ENCODE results near the gene HERC2.

The HERC2 gene

DNA sequence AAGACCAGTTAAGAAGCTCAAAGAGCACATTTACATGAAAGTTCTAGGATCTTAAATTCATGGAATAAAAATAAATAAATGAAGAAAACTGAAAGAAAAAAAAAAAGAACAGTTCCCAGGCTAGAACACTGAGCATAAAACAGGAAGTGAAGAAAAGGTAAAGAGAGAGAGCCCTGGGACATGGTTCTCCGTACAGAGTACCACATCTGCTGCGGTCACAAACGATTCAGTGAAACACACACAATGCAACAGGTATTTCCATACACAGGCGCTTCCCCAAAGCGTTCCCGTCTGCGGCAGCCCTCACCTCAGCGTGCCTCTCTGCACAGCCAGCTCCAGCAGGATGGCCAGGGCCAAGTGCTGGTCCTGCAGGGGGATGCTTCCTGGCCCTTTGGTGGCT is 49.4 kb downstream of the HERC2 start:
- Histone ChIP-seq H3K9me3 (ENCODE audit: control insufficient read depth, insufficient read depth, low read length) (no peaks in the 10 kb centered on the region), H3K36me3 (ENCODE audit: control insufficient read depth, insufficient read depth, low read length) (peaks cover 26% of the 10 kb centered on the region), H3K4me3 (ENCODE audit: low read depth, low read length) (no peak overlapping the region), H3K9ac (ENCODE audit: low read depth, low read length) (no peak overlapping the region), H3K4me1 (ENCODE audit: control insufficient read depth, insufficient read depth, low read length) (no peaks in the 10 kb centered on the region), H3K27me3 (ENCODE audit: control insufficient read depth, insufficient read depth, low read length) (no peaks in the 10 kb centered on the region)

DNA sequence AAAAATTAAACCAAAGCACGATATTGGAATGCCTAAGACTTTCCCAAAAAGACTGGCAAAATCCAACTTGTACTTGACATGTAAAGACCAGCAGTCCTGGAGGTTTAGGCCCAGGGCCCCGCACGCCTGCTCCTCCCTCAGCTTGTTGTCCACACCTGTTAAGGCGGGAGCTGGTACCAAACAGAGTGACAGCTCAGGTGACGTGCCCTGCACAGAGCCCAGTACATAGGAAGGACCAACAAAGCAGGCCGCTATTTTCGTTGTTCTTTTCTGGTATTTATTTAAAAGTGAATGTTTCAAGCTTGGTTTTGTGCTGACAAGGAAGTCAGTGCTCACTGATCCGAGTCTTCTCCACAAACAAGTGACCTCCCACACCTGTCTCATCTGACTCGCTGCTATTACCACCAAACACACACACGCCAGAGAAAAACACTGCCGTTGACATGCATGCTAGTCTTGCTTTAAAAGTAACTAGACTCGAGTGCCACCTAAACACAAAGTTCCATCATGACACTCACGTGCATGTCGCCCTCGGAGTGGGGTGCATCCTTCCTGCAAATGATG is 50.2 kb downstream of the HERC2 start:
- Histone ChIP-seq H3K27me3 (ENCODE audit: control insufficient read depth, insufficient read depth, low read length) (no peaks in the 10 kb centered on the region), H3K4me3 (ENCODE audit: low read depth, low read length) (no peak overlapping the region), H3K9me3 (ENCODE audit: control insufficient read depth, insufficient read depth, low read length) (no peaks in the 10 kb centered on the region), H3K36me3 (ENCODE audit: control insufficient read depth, insufficient read depth, low read length) (peaks cover 29% of the 10 kb centered on the region), H3K9ac (ENCODE audit: low read depth, low read length) (no peak overlapping the region), H3K4me1 (ENCODE audit: control insufficient read depth, insufficient read depth, low read length) (no peaks in the 10 kb centered on the region)

DNA sequence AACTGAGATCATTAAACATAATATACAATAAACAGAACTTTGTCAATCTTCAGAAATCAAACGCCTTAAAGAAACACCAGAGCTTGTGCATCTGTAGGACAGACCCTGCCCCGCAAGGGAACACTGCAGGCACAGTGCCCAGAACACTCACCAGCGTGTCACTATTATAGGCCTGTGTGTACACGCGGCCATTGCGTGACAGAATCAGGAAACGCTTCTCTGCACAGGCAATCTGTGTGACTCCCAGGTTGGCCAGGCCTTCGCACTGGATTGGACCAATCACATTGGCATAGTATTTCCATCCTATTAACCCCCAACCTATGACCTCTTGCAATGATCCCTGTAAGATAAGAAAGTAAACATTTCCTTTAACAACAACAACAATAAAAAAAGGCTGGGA is 52.9 kb downstream of the HERC2 start:
- Histone ChIP-seq H3K4me3 (ENCODE audit: low read depth, low read length) (no peak overlapping the region), H3K4me1 (ENCODE audit: control insufficient read depth, insufficient read depth, low read length) (no peaks in the 10 kb centered on the region), H3K27me3 (ENCODE audit: control insufficient read depth, insufficient read depth, low read length) (no peaks in the 10 kb centered on the region), H3K9ac (ENCODE audit: low read depth, low read length) (no peak overlapping the region), H3K36me3 (ENCODE audit: control insufficient read depth, insufficient read depth, low read length) (peaks cover 23% of the 10 kb centered on the region), H3K9me3 (ENCODE audit: control insufficient read depth, insufficient read depth, low read length) (no peaks in the 10 kb centered on the region)

DNA sequence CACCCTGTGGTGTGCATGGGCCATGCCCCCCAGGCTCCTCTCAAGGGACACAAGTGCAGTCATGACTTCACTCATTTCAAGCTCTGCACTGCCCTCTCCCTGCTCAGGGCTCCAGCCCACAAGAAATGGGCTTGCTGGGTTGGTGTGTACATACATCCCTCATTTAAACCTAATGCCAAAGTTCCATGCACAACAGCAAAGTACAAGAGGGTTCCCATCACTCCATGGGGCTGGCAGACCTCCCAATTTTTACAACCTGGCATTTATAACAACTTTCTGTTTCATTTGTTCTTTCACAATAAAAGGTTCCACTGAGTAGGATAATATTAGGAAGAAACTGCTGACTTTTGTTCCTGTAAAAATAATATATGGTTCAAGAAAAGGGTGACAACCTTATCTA is 54.3 kb downstream of the HERC2 start:
- no peaks in the 10 kb centered on the region for H3K4me1 ChIP-seq (ENCODE audit: control insufficient read depth, insufficient read depth, low read length)
- no peaks in the 10 kb centered on the region for H3K9me3 ChIP-seq (ENCODE audit: control insufficient read depth, insufficient read depth, low read length)
- H3K36me3 ChIP-seq (ENCODE audit: control insufficient read depth, insufficient read depth, low read length): peaks cover 23% of the 10 kb centered on the region
- H3K4me3 ChIP-seq (ENCODE audit: low read depth, low read length): no peak overlapping the region
- H3K9ac ChIP-seq (ENCODE audit: low read depth, low read length): no peak overlapping the region
- H3K27me3 ChIP-seq (ENCODE audit: control insufficient read depth, insufficient read depth, low read length): no peaks in the 10 kb centered on the region

DNA sequence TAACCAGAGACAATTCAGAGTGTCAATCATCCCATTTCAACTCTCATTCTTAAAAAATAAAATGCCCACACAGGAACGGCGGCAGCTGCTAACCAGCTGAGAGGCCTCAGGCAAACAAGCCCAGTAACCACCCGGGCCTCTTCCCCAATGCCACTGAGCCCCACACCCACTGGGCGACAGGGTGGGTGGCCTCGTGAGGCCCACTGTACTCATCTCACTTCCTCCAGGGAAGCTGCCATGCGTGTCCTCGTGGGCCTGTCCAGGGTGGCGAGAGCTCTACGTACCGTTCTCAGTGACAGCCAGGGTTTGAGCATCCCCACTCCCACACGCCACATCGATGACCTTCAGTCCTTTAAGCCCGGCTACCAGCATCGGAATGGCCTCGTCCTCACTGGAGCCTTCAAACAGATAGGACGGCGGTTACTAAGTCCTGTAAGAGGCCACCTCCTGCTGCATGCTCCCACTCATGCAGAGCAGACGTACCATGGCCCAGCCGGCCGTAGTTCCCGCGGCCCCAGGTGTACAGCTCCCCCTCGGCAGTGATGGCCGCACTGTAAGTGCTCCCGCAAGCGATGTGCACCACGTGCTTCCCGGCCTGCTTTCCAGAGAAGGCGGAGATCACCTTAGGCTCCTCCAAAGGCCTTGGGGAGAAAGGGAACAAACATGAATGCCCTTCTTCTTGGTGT is 56.5 kb downstream of the HERC2 start:
- Histone ChIP-seq H3K36me3 (ENCODE audit: control insufficient read depth, insufficient read depth, low read length) (peaks cover 28% of the 10 kb centered on the region), H3K27me3 (ENCODE audit: control insufficient read depth, insufficient read depth, low read length) (no peaks in the 10 kb centered on the region), H3K9me3 (ENCODE audit: control insufficient read depth, insufficient read depth, low read length) (no peaks in the 10 kb centered on the region), H3K4me3 (ENCODE audit: low read depth, low read length) (no peak overlapping the region), H3K4me1 (ENCODE audit: control insufficient read depth, insufficient read depth, low read length) (no peaks in the 10 kb centered on the region), H3K9ac (ENCODE audit: low read depth, low read length) (no peak overlapping the region)

DNA sequence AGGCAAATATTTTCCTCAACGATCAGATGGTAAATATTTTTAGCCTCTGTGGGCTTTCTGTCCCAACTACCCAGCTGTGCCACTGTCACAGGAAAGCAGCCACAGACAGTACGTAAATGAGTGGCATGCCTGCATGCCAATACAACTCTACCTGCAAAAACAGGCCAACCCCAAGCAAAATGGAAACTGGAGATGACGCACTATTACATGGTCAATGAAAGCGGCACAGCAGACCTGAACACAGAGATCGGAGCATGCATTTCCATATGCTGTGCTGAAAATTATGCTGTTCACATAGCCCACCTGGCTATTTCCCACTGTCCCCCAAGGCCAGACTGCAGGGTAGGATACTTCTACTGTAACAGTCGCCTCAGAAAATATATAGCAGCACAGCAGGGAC is 57.8 kb downstream of the HERC2 start:
- H3K4me3 ChIP-seq (ENCODE audit: low read depth, low read length): no peak overlapping the region
- no peaks in the 10 kb centered on the region for H3K4me1 ChIP-seq (ENCODE audit: control insufficient read depth, insufficient read depth, low read length)
- H3K9me3 ChIP-seq (ENCODE audit: control insufficient read depth, insufficient read depth, low read length): no peaks in the 10 kb centered on the region
- no peaks in the 10 kb centered on the region for H3K27me3 ChIP-seq (ENCODE audit: control insufficient read depth, insufficient read depth, low read length)
- no peak overlapping the region for H3K9ac ChIP-seq (ENCODE audit: low read depth, low read length)
- H3K36me3 ChIP-seq (ENCODE audit: control insufficient read depth, insufficient read depth, low read length): peaks cover 25% of the 10 kb centered on the region

DNA sequence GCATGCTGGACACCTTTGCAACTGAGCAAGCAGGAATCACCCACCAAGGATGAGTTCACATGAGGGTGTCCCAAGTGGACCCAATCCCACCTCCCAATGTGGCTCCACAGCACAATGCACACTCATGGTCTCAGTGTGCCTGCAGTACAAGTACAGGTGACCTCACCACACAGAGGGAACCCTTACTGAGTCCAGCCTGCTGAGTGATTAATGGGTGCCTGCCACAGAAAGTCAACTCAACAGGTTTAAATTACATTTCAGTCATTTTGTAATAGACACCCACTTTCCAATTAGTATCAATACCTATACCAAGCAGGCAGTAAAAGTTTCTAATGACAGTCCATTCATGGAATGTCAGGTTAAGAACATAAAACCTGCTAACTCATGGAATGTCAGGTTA is 59.5 kb downstream of the HERC2 start:
- H3K4me1 ChIP-seq (ENCODE audit: control insufficient read depth, insufficient read depth, low read length): no peaks in the 10 kb centered on the region
- H3K4me3 ChIP-seq (ENCODE audit: low read depth, low read length): no peak overlapping the region
- H3K27me3 ChIP-seq (ENCODE audit: control insufficient read depth, insufficient read depth, low read length): no peaks in the 10 kb centered on the region
- H3K9ac ChIP-seq (ENCODE audit: low read depth, low read length): no peak overlapping the region
- no peaks in the 10 kb centered on the region for H3K9me3 ChIP-seq (ENCODE audit: control insufficient read depth, insufficient read depth, low read length)
- peaks cover 11% of the 10 kb centered on the region for H3K36me3 ChIP-seq (ENCODE audit: control insufficient read depth, insufficient read depth, low read length)

DNA sequence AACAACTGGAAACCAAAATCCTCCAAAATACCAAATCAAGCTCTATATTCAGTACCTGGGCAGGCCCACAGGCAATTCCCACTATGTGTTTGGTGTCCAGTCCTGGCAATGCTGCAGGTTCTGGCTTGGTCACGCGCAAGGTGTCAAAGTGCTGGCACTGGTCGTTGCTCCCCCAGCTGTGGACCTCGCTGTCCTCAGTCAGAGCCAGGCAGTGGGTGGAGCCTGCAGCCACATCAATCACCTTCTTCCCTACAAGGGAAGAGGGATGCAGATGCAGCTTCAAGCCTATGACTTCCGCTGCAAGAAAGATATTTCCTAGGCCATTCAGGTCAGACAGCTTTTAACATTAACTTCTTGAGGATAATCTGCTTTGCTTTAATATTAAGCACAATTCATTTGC is 61.3 kb downstream of the HERC2 start:
- H3K9me3 ChIP-seq (ENCODE audit: control insufficient read depth, insufficient read depth, low read length): no peaks in the 10 kb centered on the region
- no peak overlapping the region for H3K9ac ChIP-seq (ENCODE audit: low read depth, low read length)
- no peak overlapping the region for H3K4me3 ChIP-seq (ENCODE audit: low read depth, low read length)
- H3K27me3 ChIP-seq (ENCODE audit: control insufficient read depth, insufficient read depth, low read length): no peaks in the 10 kb centered on the region
- no peaks in the 10 kb centered on the region for H3K4me1 ChIP-seq (ENCODE audit: control insufficient read depth, insufficient read depth, low read length)
- peaks cover 12% of the 10 kb centered on the region for H3K36me3 ChIP-seq (ENCODE audit: control insufficient read depth, insufficient read depth, low read length)

DNA sequence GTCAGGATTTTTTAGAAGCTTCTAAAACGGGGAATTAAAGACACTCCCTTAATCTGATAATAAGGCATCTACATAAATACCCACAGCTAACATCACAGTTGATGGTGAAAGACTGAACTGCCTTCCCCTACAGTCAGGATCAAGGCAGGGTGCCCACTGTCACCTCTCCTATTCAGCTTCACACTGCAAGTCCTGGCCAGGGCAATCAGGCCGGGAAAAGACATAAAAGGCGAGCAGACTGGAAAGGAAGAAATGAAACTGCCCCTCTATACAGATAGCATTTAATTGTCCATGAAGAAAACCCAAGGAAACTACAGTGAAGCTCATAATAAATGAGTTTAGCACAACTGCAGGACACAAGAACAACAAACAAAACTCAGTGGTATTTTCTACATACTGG is 61.7 kb downstream of the HERC2 start:
- Histone ChIP-seq H3K4me1 (ENCODE audit: control insufficient read depth, insufficient read depth, low read length) (no peaks in the 10 kb centered on the region), H3K36me3 (ENCODE audit: control insufficient read depth, insufficient read depth, low read length) (peaks cover 12% of the 10 kb centered on the region), H3K9me3 (ENCODE audit: control insufficient read depth, insufficient read depth, low read length) (no peaks in the 10 kb centered on the region), H3K27me3 (ENCODE audit: control insufficient read depth, insufficient read depth, low read length) (no peaks in the 10 kb centered on the region), H3K9ac (ENCODE audit: low read depth, low read length) (no peak overlapping the region), H3K4me3 (ENCODE audit: low read depth, low read length) (no peak overlapping the region)

DNA sequence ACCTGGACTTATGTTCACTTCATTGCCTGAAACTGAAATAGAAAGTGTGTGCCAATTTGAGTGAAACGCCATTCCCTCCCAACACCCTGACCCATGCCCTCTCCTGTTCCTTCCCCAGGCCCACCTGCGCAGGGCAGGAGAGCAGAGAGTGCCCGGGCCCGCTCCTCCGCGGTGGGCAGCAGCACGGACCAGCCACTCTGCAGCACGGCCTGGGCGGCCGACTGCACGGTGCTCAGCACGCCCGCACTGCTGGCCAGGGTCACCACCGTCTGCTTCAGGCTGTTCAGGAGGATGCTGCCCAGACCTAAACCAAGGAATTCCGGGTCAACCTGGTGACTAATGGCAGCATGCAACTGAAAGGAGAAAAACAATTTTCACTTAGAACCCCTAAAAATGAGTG is 66.0 kb downstream of the HERC2 start:
- Histone ChIP-seq H3K36me3 (ENCODE audit: control insufficient read depth, insufficient read depth, low read length) (peaks cover 20% of the 10 kb centered on the region), H3K4me1 (ENCODE audit: control insufficient read depth, insufficient read depth, low read length) (no peaks in the 10 kb centered on the region), H3K9ac (ENCODE audit: low read depth, low read length) (no peak overlapping the region), H3K27me3 (ENCODE audit: control insufficient read depth, insufficient read depth, low read length) (no peaks in the 10 kb centered on the region), H3K9me3 (ENCODE audit: control insufficient read depth, insufficient read depth, low read length) (no peaks in the 10 kb centered on the region), H3K4me3 (ENCODE audit: low read depth, low read length) (no peak overlapping the region)

DNA sequence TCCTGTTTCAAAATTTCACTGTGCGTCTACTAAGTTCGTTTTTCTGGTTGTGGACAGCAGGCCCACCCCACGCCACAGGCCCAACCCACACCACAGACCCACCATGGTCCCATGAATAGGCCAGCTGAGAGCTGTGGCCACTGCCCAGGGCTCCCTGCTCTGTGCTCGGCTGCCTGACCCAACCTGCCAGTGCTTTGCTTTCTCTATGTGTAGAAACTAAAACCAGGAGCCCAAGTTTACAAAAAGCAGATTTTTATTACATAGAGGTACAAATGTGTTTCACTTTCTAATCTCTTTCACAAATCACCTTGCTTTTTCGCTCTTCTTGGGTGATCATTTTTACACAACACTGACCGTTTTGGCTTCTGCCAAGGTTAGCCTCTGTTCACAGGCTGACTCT is 69.1 kb downstream of the HERC2 start:
- Histone ChIP-seq H3K36me3 (ENCODE audit: control insufficient read depth, insufficient read depth, low read length) (peaks cover 25% of the 10 kb centered on the region), H3K27me3 (ENCODE audit: control insufficient read depth, insufficient read depth, low read length) (no peaks in the 10 kb centered on the region), H3K9ac (ENCODE audit: low read depth, low read length) (no peak overlapping the region), H3K4me1 (ENCODE audit: control insufficient read depth, insufficient read depth, low read length) (no peaks in the 10 kb centered on the region), H3K4me3 (ENCODE audit: low read depth, low read length) (no peak overlapping the region), H3K9me3 (ENCODE audit: control insufficient read depth, insufficient read depth, low read length) (no peaks in the 10 kb centered on the region)

DNA sequence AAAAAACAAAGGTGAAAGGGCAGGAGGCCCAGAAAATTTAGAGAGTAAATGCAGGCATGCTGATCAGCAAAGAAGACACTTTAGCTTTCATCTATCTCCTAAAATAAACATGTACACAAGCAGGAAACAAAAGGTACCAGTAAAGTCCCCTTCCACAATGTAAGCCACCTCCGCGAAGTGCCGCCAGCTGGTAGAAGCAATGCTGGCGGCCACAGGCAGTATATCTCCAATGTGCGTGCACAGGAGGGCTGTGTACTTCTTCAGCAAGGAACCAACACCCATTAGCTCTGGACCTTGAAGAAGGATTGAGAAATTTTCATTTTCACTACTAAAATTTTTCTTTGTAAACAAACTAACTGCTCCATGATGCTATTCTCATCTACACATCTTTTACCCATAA is 75.4 kb downstream of the HERC2 start:
- Histone ChIP-seq H3K9ac (ENCODE audit: low read depth, low read length) (no peak overlapping the region), H3K4me1 (ENCODE audit: control insufficient read depth, insufficient read depth, low read length) (no peaks in the 10 kb centered on the region), H3K36me3 (ENCODE audit: control insufficient read depth, insufficient read depth, low read length) (peaks cover 10% of the 10 kb centered on the region)

More for the DNA sequence above, 75.4 kb downstream of the HERC2 start:
- H3K27me3 ChIP-seq (ENCODE audit: control insufficient read depth, insufficient read depth, low read length): no peaks in the 10 kb centered on the region
- H3K9me3 ChIP-seq (ENCODE audit: control insufficient read depth, insufficient read depth, low read length): no peaks in the 10 kb centered on the region
- no peak overlapping the region for H3K4me3 ChIP-seq (ENCODE audit: low read depth, low read length)

All from iPS-15b (cell line).